Right renal cortex interstitium (tissue), 3 donors: Measurements from ENCODE around the gene CBARP. TPM values are rescaled to one million over a fixed set of nuclear protein-coding genes. Genes with fewer than 3 reads are reported as not detected.
A peak's percentile ranks its signal among the peaks of the same experiment; 100 is the strongest.

Source experiments
- DNase-seq, 3 donors: peaks; one replicate each; pipeline ENCODE4 v3.0.0-alpha.2; 2013; ENCODE audit warnings: low read depth in 3 of 3, low spot score in 2 of 3
- polyA plus RNA-seq, 3 donors: library from polyadenylated mRNA; unstranded; fragments of 120-200 nt; gene quantifications; one replicate each; pipeline ENCODE4 v1.2.1, GENCODE V29; 2013; ENCODE audit not compliant: insufficient read length in 3 of 3

Gene CBARP
- polyA plus RNA-seq, 3 donors = 0.78 to 1.8 (median 0.90) TPM

DNA sequence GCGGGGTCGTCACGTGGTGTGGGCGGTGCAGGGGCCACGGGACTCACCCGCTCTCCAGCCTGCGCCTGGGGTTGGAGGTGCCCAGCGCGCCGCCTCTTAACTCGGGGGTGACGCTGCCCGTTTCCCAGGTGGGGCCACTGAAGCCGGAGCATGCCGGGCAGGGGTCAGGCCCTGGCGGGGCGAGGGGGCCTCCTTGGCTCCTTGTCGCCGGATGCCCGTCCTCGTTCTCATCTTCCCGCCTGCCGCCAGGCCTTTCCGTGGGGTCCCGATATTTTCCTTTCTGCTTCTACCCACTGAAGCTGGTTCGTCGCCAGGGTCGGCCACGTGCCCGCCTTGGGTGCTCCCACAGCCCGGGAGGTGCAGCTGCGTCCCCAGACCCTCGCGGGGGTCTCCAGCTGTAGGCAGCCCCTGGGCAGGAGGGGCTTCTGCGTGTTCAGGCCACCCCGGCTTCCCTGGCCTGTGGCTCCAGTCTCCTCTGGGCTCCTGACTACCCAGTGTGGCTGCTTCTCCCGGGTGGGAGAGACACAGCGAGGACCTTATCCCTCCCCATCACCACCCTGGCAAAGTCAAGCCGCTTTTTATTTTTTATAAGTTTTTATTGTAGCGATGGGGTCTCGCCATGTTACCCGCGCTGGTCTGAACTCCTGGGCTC is 38.3 kb upstream of the CBARP start:
- DNase-seq = no peak

DNA sequence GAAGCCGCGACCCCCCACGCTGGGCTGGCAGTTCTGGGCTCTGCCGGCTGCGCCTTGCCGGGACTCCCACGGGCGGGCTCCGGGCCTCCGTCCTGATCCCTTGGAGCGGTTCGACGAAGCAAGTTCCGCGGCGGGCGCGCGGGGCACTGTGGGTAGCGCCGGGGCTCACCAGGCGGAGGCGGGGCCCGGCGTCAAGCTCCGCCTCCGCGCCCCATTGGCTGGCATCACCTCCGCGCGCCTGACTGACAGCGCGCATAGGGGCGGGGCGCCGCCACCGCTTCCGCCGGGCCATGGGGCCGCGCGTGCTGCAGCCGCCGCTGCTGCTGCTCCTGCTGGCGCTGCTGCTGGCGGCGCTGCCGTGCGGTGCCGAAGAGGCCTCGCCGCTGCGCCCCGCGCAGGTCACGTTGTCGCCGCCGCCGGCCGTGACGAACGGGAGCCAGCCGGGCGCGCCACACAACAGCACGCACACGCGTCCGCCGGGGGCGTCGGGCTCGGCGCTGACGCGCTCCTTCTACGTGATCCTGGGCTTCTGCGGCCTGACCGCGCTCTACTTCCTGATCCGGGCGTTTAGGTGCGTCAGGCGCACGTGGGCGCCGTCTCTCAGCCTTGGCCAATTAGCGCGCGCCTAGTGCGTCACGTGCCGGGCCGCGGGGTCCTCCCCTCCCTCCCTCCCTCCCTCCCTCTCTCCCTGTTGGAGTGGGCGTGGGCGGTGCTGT is 37.6 kb upstream of the CBARP start, which contains the start of gene FAM174C:
Gene FAM174C (plus strand): TSS at position 271 of the 716 bp plus-strand sequence. CDS start 20 bp downstream, at position 291.
- DNase-seq = peak in 2 of 3 donors; percentile 86 to 91

- no peak for DNase-seq
Measured at GRCh38 chr19:1274852-1275259, 37.1 kb upstream of the CBARP start.

DNA sequence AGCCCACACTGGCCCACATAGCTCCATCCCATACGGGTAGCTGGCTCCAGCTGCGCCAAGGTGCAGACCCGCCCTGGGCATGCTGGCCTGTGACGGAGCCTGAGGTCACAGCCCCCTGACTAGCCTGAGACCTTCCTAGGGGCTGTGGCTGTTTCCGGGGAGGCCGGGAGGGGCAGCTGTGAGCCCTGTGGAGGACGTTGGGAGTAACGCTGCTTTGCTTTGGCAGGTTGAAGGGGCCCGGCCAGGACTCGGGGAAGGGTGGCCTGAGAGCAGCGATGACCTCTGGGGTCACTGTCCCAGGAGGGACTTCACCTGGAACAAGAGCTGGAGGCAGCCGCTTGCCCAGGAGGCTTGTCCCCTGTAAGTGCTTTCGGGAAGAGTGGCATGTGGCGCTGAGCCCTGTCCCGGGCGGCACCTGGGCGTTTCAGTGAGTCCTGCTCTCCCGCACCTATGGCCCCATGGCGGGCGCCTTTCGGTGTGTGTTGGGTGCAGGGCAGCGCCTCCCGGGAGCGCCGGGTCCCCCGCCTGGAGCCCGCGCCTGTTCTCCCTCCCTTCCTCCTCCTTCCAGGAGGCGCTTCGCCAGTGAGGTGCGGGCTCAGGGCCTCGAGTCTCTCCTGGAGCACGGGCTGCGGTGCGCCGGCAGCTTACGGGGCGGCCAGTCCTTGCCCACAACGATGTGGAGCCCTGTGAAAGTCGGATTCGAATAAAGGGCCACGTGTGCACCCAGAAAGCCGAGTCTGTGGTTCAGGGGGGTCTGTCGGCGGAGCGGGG is 36.5 kb upstream of the CBARP start:
- DNase-seq = no peak

DNA sequence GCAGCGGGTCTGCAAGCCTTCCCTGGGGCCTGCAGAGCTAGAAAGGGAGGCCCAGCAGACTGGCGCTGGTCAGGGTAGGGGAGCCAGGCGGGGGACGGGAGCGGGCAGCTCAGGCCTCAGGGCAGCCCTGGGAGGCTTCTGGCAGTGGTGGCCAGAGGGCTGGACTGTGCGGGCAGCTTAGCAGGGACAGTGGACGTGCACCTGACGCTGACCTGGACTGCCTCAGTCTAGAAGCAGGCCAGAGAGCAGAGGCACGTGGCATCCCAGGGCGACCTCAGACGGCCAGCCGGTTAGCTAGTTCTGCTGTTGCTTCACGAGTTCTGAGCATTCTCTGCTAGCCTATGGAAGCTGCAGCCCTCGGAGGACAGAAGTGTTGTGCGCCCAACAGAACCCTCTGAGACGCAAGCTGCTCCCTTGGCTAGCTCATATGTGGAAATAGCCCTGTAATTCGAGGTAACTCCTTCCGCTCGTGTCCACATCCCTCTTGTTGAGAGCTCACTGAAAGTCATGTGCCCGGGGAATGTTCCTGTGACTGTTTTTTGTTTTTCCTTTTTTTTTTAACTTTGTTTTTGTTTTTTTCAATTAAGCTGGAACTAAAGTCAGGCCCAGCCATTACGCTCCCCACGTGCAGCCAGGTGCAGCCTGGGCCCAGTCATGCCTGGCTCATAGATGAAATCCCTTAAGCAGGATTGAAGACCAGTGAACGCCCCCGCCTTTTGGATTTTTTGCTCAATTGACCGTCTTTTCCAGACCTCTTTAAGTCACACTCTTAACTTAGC is 35.6 kb upstream of the CBARP start:
- DNase-seq = no peak

DNA sequence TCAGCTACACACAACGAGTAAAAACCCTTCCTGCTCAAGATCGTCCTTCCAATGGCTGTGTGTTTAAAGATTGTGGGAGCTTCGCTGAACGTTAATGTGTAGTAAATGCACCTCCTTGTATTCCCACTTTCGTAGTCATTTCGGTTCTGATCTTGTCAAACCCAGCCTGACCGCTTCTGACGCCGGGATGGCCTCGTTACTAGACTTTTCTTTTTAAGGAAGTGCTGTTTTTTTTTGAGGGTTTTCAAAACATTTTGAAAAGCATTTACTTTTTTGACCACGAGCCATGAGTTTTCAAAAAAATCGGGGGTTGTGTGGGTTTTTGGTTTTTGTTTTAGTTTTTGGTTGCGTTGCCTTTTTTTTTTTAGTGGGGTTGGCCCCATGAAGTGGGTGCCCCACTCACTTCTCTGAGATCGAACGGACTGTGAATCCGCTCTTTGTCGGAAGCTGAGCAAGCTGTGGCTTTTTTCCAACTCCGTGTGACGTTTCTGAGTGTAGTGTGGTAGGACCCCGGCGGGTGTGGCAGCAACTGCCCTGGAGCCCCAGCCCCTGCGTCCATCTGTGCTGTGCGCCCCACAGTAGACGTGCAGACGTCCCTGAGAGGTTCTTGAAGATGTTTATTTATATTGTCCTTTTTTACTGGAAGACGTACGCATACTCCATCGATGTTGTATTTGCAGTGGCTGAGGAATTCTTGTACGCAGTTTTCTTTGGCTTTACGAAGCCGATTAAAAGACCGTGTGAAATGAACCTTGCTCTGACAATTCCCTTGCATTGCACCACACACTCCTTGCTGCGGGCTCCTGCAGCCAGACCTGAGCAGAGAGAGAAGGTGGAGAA is 34.8 kb upstream of the CBARP start:
- no peak for DNase-seq

GRCh38 chr19:1271528-1272422 is 34.0 kb upstream of the CBARP start:
- no peak for DNase-seq

GRCh38 chr19:1270854-1271527 is 33.2 kb upstream of the CBARP start:
- no peak for DNase-seq

DNA sequence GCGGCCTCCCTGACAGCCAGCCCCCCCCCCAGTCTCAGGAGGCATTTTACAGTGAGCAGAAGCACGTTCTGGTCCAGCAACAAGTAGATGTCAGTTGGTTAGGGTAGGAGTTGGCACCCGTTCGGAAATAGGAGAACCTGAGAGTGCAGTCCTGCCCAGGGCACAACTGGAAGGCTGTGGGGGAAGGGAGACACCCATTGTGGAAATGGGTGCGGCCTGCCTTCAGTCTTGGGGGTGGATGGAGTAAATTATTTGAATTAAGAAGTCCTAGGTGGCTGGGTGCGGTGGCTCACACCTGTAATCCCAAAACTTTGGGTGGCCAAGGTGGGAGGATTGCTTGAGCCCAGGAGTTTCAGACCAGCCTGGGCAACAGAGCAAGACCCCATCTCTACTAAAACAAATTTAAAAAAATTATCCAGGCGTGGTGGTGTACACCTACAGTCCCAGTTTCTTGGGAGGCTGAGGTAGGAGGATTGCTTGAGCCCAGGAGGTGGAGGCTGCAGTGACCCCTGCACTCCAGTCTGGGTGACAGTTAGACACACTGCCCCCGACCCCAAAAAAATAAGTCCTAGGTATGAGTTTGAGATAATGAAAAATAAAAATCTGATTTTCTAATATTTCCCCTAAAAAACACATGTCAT is 32.5 kb upstream of the CBARP start:
- DNase-seq = no peak

DNA sequence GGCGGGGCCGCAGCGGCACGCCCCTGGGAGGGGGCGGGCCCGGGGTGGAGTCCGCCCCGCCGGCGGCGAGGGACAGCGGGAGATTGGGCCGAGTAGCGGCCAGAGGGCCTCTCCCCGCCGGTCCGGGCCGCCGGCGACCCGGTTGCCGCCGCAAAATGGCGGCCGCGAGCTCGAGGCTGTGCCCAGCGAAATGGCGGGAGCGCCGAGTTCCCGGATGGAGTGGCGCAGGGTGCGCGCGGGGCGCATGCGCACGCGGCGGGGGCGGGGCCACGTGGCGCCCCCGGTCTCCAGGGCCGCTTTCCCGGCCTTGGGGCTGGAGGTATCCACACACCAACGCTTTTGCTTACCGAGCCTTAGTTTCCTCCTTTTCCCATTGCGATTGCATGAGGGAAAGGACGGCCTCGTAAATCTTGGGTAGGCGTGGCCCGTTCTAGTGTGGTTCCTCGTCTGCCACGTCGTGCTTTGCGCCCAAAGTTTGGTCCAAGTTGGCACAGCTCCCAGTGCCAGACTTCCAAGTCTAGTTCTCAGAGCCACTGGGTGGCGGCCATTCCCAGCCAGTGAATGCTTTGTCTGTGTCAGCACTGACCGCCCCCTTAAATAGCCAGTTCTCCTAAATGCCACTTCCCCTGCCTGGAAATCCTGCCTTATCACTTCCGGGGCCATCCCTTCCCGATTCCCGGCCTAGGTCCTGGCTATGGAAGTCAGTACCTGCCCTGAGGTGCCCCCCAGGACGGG is 31.8 kb upstream of the CBARP start:
- no peak for DNase-seq

DNA sequence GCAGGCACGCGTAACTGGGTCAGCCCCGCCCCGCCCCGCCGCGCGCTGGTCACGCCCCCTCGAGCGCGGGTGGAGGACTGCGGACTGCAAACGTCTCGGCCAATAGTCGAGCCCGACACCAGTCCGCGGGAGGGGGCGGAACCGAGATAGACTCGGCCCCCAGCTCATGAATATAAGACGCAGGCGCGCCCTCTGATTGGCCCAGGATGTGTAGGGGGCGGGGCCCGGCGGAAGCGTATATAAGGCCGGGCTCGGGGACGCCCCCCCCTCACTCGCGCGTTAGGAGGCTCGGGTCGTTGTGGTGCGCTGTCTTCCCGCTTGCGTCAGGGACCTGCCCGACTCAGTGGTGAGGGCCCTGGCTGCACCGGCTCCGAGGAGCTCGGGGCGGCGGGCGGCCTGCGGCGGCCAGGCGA is 31.3 kb upstream of the CBARP start, which contains the start of gene CIRBP:
Gene CIRBP (plus strand): TSS at position 268 of the 413 bp plus-strand sequence. CDS start 1,602 bp downstream, outside the sequence.
- DNase-seq = peak in 2 of 3 donors; percentile 95 to 97

DNA sequence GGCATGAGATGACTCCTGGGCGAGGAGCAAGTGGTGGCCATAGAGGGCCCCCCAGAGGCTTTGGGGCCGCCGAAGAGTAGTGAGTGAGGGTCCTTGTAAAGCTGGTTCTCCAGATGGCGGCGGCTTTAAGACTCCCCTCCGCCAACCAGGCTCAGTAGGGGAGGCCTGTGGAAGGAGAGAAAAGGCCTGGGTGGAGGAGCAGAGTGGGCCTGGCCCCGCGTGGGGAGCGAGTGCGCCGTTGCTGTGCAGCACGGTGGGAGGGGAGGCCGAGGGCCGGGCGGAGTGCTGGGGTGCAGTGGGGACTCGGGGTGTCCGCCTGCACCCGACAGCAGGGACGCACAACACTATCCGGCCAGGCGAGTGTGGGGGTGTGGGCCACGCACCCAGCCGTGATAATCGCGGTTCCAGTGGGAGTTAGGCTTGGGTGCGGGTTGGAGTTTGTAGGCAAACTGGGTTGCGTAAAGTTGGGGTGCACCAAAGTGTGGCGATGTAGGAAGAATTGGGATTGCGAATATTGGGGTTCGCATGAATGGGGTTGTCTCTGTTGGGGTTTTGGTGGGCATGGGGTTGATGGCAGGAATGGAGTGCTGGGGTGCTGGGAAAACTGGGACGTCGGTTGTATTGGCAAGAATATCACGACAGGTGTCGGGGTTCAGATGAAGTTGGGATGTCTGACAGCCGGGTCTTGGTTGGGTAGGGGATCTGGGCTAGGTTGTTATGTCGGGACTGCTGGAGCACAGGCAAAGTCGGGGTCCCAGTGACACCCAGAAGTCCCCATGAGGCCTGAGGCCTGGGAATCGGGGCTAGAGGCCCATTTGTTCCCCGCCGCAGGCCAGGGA is 30.6 kb upstream of the CBARP start:
- DNase-seq = no peak

DNA sequence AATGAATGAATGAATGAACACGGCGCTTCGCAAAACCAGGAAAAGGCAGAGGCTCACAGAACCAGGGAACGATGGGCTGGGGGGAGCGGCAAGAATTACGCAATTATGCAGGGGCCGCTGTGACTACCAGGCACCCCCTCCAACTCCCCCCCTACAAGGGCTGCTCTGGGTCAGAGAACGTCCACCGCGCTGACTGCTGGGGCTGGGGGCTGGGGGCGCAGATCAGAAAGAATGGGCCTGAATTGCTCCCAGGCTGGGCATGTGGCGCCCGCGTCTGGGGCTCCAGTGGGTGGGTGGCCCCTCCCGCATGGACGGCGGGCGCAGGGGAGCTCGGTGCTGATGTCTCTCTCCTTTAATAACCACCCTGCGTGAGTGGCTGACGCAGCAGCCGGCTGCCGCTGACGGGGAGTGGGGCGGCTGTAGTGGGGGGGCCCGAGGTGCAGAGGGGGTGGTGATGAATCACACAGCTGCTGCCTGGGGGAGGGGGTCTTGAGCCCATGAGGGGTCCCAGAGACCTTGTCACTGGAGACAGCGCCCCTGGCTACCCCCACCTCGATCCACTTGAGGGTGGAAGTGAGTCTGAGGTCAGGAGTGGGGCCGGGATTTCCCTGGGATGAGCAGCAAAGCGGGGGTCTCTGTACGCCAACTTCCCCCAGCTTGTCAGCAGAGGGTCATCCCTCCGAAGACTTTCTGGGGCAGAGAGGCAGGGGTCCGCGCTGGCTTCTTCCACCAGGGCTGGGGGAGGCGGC is 29.8 kb upstream of the CBARP start:
- no peak for DNase-seq

DNA sequence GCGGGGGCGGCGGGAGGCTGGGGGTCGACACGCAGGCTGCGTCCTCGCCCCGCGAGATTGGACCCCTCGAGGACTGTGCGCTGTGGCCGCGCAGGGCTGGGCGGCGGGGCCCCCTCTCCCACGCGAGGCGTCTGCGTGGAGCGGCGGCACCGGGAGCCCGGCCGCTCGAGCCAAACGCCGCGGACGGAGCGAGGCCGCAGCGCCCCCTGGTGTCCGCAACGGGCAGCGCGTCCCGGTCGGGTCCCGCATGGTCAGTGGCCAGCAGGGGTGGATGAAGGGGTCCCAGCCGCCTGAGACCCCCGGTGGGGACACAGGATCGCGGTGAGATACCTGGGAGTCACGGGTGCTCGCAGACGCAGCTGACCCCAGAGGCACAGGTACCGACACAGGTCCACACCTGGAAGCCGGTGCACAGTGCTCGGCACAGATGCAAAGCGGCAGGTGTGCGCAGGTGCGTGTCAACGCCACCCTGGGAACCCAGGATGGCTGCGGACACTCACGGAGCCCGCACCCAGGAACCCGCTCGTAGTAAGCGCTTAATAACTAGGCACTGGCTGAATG is 29.2 kb upstream of the CBARP start:
- no peak for DNase-seq
